GM18526 (cell line): Measurements from ENCODE around the gene CFL1.

ENCODE experiments used
- POLR2A ChIP-seq: IDR thresholded peaks from 3 replicates; pipeline ENCODE4 v1.6.1; 2011; ENCODE audit not compliant: insufficient read length; ENCODE audit errors: extremely low read depth

The CFL1 gene

DNA sequence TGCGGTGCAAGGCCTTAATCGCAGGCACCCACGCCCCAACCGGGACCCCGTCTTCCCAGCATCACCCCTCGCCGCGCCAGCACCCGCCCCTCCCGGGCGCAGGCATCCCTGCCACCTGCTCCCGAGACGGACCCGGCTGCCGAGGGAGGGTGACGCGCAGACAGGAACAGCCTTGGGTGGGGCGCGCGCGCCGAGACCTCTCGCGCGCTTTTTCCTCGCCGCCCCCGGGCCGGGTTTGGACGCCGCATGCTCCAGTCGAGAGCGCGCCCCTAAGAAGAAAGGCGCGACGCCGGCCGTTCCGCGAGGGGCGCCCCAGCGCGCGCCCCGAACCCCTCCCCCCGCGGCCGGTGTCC is 504 bp downstream of the CFL1 start:
- no peak for TF ChIP-seq POLR2A

DNA sequence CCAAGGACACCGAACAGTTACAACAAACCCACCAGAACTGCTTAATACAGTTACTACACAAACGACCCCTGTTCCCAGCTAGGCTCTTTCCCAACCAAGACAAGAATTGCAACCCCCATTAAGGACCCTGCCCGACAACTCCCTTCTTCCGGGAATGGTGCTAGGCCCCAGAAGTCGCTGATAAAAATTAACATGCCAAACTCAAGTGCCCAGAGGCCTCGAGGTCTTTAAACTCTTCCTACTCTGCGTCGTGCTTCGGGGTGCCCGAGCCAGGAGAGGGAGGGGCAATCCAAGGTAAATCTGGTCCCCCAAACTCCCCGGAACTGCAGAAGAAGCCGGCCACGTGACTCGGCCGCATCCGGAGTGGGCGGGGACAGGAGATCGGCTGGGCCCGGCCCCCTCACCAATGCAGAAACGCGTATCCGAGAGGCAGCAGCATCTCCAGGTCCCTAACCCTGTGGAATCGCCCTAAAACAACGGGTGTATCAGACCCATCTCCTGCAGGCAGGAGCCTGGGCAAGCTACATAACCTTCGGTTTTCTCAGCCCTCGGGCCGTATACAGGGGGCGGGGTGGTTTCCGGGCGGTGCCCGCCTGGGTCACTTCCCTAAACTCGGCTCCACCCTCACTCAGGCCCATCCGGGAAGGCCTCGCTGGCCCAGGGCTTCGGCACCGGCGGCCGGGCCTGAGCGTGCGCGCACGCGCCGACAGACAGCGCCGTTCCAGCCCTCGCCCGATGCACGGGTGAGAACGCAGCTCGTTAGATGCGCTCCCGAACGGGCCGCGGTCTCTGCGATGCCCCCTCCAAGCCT is 1.1 kb downstream of the CFL1 start:
- TF ChIP-seq POLR2A = peak; percentile 60

DNA sequence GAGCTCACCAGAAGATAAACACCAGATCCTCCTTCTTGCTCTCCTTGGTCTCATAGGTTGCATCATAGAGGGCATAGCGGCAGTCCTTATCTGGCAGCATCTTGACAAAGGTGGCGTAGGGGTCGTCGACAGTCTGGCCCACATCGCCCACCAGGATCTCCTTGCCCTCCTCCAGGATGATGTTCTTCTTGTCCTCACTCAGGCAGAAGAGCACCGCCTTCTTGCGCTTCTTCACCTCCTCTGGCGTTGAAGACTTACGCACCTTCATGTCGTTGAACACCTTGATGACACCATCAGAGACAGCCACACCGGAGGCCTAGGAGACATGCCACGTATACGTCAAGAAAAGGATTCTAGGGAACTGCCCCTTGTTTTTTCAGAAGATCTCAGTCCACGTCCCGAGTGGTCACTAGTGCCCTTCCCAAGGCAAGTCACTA is 2.0 kb downstream of the CFL1 start:
- TF ChIP-seq POLR2A = no peak

DNA sequence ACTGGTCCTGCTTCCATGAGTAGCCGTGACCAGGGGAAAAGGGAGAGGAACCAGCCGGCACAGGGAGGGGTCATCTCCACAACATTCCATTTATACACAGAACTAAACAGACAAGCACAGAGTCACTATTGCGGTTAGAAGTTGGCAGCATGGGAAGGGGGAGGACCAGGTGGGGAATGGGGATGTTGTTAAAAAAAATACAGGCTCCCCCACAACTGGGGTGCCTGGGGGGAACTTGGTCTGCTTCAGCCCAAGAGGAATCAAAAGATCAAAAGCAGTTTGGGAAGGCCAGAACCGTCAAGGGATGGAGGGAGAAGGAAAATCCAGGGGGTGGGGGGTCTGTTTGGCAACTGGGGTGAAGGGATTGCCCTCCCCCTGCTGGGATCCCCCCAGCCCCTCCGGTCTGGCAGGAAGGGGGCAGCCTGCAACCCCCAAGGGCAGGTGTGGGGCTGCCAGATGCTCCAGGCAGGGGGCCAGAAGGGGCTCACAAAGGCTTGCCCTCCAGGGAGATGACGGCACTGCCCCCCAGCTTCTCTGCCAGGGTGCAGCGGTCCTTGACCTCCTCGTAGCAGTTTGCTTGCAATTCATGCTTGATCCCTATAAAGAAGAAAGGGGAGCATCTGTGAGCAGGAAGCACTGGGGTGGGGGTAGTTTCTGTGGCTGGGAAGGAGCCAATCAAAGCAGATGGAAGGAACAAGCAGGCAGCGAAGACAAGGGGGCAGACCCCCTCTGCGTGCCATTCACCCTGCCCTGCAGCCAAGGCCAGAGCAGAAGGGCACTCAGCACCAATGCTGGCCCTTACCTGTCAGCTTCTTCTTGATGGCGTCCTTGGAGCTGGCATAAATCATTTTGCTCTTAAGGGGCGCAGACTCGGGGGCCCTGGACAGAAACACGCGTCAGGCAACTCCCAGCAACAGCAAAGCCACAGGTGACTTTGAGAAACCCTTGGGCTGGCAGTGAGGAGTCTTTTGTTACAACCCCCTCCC is 2.8 kb downstream of the CFL1 start:
- no peak for TF ChIP-seq POLR2A

DNA sequence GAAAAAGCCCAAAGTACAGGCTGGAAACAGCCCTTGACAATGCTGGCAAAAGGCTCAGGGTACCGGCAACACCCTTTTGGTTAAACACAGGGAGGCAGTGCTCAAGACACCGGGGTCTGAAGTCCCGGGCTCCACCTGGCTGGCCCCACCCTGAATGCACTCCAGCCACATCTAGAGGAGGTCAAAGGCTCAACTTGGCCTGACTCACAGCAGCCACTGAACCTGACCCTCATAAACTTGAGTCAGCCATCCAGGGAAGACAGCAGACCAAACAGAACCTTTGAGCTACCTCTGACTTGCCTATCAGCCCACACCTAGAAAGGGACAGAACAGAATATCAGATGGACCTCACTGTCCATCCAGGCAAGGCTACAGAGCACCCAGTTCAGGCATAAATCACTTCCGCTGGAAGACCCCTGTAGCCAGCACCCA is 3.8 kb downstream of the CFL1 start:
- no peak for TF ChIP-seq POLR2A

DNA sequence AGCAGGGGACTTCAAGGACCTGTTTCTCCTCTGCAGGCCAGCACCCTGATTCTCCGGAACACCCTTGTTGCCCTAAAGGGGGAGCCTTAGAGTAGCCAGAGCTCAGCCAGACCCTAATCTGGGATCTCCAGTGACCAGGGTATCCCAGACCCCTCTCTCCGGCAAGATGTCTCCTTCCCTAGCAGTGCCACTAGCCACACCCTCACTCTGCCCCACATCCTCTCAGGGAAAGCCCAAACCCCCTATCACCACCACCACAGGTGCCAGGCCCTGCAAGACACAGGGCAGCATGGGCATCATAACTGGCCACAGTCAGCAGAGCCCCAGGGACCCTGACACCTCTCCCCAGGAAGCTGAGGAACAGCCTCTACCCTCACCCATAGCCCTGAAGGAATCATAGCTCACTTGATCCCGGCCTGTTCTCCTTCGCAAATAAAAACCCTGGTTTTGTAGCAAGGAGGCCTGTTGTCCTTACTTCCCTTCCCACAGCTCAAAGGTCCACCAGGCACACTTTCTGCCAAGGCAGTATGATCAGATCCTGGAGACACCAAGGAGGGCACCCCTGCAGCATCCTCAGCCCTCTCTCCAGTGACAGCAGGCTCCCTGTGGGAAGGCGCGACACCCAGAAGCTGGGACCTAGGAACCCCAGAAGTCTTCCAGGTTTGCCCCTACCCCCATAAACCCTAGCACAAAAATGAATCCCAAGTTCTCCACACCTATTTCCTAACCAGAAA is 4.6 kb downstream of the CFL1 start:
- TF ChIP-seq POLR2A = no peak

DNA sequence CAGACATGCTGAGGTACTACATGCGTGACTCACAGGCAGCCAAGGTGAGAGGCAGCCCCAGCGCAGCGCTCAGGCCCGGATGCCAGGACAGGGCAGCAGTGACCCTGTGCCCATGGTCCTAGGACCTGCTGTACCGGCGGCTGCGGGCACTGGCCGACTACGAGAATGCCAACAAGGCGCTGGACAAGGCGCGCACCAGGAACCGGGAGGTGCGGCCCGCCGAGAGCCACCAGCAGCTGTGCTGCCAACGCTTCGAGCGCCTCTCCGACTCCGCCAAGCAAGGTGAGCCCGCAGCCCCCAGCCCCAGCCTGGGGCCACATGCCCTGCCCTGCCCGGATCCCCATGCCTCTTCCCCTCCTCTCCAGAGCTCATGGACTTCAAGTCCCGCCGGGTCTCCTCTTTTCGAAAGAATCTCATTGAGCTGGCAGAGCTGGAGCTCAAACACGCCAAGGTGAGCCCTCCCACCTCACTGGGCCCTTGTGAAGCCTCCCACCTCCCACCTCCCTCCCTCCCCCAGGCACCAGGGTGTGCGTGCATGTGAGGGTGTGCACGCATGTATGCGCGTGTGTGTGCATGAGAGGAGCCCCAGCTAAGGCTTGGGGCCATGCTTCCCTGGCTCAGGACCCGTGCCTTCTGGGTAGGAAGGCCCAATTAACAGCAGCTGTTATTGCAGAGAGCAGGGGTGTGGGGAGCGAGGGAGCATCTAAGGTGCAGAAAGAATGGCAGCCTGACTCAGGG is 5.3 kb downstream of the CFL1 start:
- no peak for TF ChIP-seq POLR2A

DNA sequence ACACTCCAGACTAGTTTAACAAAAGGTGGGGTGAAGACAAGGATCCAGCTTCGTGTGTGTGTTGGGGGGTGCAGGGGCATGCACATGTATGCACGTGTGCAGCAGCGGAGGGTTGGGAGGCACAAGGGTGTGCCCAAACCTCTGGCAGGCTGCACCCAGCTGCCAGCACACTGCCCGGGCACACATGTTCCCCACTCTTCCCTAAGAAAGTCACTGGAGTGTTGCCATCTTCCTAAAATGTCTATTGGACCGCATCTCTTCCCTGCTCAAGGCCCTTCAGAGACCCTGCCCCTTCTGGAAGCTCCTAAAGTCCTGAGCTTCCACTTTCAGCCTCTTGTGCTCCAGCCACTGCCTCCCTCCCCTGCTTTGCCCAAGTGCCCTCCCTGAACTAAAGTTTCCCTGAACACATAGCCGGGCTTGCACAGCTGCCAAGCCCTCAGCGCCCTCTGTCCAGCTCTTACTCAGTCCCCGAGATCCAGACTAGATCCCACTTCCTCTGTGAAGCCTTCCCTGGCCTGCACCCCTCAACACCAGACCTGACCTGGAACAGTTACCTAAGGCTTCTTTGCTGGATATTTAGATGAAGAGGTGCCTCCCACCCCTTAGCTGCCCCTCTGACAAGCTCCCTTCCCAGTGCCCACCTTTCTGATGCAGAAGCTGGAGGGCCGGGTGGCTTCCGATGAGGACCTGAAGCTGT is 6.0 kb downstream of the CFL1 start:
- no peak for TF ChIP-seq POLR2A

DNA sequence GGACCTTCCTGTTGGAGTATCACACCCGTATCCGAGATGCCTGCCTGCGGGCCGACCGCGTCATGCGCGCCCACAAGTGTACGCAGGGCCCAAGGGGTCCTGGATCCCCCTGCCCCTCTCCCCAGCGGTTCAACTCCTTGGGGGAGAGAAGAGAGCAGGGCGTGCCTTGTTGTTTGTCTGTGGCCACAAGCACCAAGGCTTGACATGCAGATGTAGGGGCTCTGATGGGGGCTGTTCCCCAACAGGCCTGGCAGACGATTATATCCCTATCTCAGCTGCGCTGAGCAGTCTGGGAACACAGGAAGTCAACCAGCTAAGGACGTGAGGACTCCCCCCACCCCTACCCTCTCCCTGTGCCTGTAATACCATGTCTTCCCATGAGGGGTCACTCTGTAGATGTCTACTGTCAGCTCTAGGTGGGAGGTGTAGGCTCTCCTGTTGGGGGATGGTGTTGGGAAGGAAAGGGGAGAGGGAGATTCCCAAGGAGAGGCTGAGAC is 6.8 kb downstream of the CFL1 start:
- TF ChIP-seq POLR2A = no peak

DNA sequence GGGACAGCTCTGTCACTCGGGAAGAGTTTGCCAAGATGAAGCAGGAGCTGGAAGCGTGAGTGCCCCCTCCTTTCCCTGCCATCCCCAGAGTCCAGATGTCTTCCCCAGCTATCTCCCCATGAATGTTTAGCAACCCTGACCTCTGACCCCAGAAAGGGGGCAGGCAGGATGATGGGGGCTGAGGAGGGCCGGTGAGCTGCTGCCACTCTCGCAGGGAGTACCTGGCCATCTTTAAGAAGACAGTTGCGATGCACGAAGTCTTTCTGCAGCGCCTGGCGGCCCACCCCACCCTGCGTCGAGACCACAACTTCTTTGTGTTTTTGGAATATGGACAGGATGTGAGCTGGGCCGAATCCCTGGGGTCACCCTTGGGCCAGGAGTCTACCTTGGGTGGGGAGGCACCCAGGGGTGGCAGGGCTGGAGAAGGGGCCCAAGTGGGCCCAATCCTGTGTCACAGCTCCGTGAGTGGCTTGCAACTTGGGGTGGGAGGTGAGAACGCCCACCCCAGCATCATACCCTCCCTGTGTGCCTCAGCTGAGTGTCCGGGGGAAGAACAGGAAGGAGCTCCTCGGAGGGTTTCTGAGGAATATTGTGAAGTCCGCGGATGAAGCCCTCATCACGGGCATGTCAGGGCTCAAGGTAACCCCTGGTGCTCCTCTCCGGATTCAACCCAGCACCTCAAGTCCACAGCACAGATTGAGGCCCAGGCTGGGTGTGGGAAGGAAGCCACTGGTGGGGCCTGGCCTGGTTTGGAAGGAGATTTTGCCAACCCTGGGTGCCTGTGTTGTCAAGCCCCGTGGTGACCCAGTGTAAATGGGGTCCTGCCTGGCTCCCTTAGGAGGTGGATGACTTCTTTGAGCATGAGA is 7.5 kb downstream of the CFL1 start:
- TF ChIP-seq POLR2A = no peak

DNA sequence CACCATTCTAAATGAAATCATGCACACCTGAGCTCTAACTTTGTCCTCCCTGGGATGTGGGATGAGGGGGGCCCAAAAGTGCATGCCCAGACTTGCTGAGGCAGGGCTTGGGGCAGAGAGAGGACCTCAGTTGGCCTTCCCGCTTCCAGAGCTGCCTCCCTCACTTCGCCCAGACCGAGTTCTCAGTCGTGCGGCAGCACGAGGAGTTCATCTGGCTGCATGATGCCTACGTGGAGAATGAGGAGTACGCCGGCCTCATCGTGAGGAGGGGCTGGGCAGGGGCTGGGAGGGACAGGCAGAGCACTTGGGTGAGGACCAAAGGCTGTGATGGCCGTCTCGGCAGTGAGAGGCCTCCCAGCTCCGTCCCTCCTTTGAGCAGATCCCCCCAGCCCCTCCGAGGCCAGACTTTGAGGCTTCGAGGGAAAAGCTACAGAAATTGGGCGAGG is 8.2 kb downstream of the CFL1 start:
- TF ChIP-seq POLR2A = no peak

DNA sequence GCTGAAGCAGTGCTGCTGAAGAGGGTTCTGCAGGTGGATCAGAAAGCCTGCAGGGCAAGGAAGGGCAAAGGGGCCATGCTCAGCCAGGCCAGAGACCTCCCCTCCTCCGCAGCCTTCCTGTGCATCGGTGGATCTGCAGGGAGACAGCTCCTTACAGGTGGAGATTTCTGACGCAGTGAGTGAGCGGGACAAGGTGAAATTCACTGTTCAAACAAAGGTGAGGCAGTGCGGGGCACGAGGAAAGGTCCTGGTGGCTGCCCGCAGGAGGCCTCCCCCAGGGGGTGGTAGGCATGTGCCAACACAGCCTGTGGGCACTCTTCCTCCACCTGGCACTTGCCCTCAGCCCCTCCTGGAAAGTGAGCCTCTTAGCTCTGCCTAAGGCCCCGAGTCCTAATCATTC is 8.6 kb downstream of the CFL1 start:
- TF ChIP-seq POLR2A = no peak

DNA sequence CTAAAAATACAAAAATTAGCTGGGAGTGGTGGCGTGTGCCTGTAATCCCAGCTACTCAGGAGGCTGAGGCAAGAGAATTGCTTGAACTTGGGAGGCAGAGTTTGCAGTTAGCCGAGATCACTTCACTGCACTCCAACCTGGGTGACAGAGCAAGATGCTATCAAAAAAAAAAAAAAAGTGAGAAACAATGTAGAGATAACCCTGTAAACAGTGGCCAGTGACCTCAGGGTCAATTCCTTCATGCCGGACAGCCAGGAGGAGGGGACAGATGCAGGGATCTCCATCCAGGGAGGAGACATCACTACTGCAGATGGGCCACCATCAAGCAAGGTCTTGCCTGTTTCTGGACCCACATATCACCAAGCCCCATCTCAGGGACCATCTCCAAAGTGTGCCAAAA is 10.2 kb downstream of the CFL1 start:
- no peak for TF ChIP-seq POLR2A
